GM23338 (cell line): ENCODE data around the gene ARMC9. TPM values are rescaled to one million over a fixed set of nuclear protein-coding genes. Genes with fewer than 3 reads are reported as not detected.

Experiments
- ATAC-seq: fragments of 200-7000 bp; cut with Tn5 transposase; 3 replicates; pipeline ENCODE4 v1.9.1; 2020
- DNase-seq: peaks from one replicate; pipeline ENCODE4 v3.0.0-alpha.2; 2015; ENCODE audit warnings: low spot score
- H2AFZ ChIP-seq: fragments of 200-600 bp; sonication (generic); 2 replicates; pipeline ENCODE4 v1.8.0; 2016; ENCODE audit warnings: antibody characterized with exemption, mild to moderate bottlenecking, moderate library complexity
- H3F3A ChIP-seq: fragments of 200-600 bp; sonication (generic); replicated peaks from 2 replicates; pipeline ENCODE4 v1.8.0; 2017; ENCODE audit warnings: antibody characterized with exemption, mixed run types, low read depth
- H3K27ac ChIP-seq: fragments of 200-600 bp; sonication (generic); 2 replicates; pipeline ENCODE4 v1.6.1; 2016; ENCODE audit warnings: low read depth
- H3K27me3 ChIP-seq: fragments of 200-600 bp; sonication (generic); 2 replicates; pipeline ENCODE4 v1.8.0; 2016; ENCODE audit warnings: mild to moderate bottlenecking, mixed run types, moderate library complexity; ENCODE audit not compliant: insufficient read depth
- H3K36me3 ChIP-seq: fragments of 200-600 bp; sonication (generic); 2 replicates; pipeline ENCODE4 v1.8.0; 2016; ENCODE audit warnings: mild to moderate bottlenecking; ENCODE audit not compliant: insufficient read depth
- H3K4me1 ChIP-seq: fragments of 200-600 bp; sonication (generic); 2 replicates; pipeline ENCODE4 v1.8.0; 2016; ENCODE audit warnings: mild to moderate bottlenecking, moderate library complexity; ENCODE audit not compliant: insufficient read depth
- H3K4me2 ChIP-seq: fragments of 200-600 bp; sonication (generic); 2 replicates; pipeline ENCODE4 v1.7.1; 2017; ENCODE audit warnings: mixed run types
- H3K4me3 ChIP-seq: fragments of 200-600 bp; sonication (generic); 2 replicates; pipeline ENCODE4 v1.6.1; 2016; ENCODE audit warnings: mixed run types
- H3K79me2 ChIP-seq: fragments of 200-600 bp; sonication (generic); replicated peaks from 2 replicates; pipeline ENCODE4 v1.8.0; 2017; ENCODE audit warnings: mild to moderate bottlenecking; ENCODE audit not compliant: insufficient read depth
- H3K9me2 ChIP-seq: fragments of 200-600 bp; sonication (generic); 2 replicates; pipeline ENCODE4 v1.8.0; 2017; ENCODE audit not compliant: insufficient read depth
- H4K20me1 ChIP-seq: fragments of 200-600 bp; sonication (generic); replicated peaks from 2 replicates; pipeline ENCODE4 v1.8.0; 2017; ENCODE audit warnings: mild to moderate bottlenecking; ENCODE audit not compliant: insufficient read depth
- H3K27ac Mint-ChIP-seq: 2 replicates; pipeline ENCODE4 v1.8.0; 2020; ENCODE audit warnings: inconsistent platforms, mild to moderate bottlenecking, moderate library complexity, mixed read lengths
- H3K27me3 Mint-ChIP-seq: 3 replicates; pipeline ENCODE4 v1.8.0; 2022; ENCODE audit warnings: low read depth, mild to moderate bottlenecking, moderate library complexity, mixed read lengths, inconsistent platforms; ENCODE audit not compliant: insufficient read depth, poor library complexity
- H3K36me3 Mint-ChIP-seq: 3 replicates; pipeline ENCODE4 v1.8.0; 2021; ENCODE audit warnings: low read depth, mild to moderate bottlenecking, inconsistent platforms, moderate library complexity, mixed read lengths
- H3K4me1 Mint-ChIP-seq: 3 replicates; pipeline ENCODE4 v1.8.0; 2020; ENCODE audit warnings: mild to moderate bottlenecking, inconsistent platforms, mixed read lengths
- H3K4me3 Mint-ChIP-seq: 3 replicates; pipeline ENCODE4 v1.8.0; 2021; ENCODE audit warnings: moderate library complexity, mild to moderate bottlenecking, inconsistent platforms, mixed read lengths
- H3K9me3 Mint-ChIP-seq: 3 replicates; pipeline ENCODE4 v1.8.0; 2020; ENCODE audit warnings: moderate library complexity, mild to moderate bottlenecking, inconsistent platforms, mixed read lengths
- JUNB ChIP-seq: IDR thresholded peaks from one replicate; pipeline ENCODE4 v1.6.1; 2016; ENCODE audit warnings: antibody characterized with exemption; ENCODE audit not compliant: unreplicated experiment
- NANOG ChIP-seq: IDR thresholded peaks from 2 replicates; pipeline ENCODE4 v1.6.1; 2016; ENCODE audit warnings: antibody characterized with exemption, borderline replicate concordance
- STAT1 ChIP-seq: IDR thresholded peaks from one replicate; pipeline ENCODE4 v1.6.1; 2016; ENCODE audit warnings: antibody characterized with exemption; ENCODE audit not compliant: unreplicated experiment
- ZNF331 ChIP-seq: fragments of 250-450 bp; sonication (Bioruptor Pico); IDR thresholded peaks from 2 replicates; pipeline ENCODE4 v1.5.0; 2020; ENCODE audit warnings: low read depth, mild to moderate bottlenecking, moderate library complexity
- polyA plus RNA-seq: library from polyadenylated mRNA; unstranded; fragments of >200 nt; fragmentation: Nextera tagmentation; extraction: Ambion mirVana; gene quantifications from 2 replicates; pipeline ENCODE4 v1.2.1, GENCODE V29; 2016
- total RNA-seq: library from RNA; depleted of rRNA; stranded (reverse); fragments of >200 nt; shearing (Covaris generic); gene quantifications from 2 replicates; pipeline ENCODE4 v1.2.3, GENCODE V29; 2014
- TF ChIP-seq, protein P1 (sequence below): fragments of 250-450 bp; sonication (Bioruptor Pico); IDR thresholded peaks from 2 replicates; pipeline ENCODE4 v1.5.0; 2020; ENCODE audit warnings: mild to moderate bottlenecking, moderate library complexity

ARMC9 gene
- total and polyA plus RNA-seq, 2 experiments from 2014 or later = 29.2 to 56.0 TPM

DNA sequence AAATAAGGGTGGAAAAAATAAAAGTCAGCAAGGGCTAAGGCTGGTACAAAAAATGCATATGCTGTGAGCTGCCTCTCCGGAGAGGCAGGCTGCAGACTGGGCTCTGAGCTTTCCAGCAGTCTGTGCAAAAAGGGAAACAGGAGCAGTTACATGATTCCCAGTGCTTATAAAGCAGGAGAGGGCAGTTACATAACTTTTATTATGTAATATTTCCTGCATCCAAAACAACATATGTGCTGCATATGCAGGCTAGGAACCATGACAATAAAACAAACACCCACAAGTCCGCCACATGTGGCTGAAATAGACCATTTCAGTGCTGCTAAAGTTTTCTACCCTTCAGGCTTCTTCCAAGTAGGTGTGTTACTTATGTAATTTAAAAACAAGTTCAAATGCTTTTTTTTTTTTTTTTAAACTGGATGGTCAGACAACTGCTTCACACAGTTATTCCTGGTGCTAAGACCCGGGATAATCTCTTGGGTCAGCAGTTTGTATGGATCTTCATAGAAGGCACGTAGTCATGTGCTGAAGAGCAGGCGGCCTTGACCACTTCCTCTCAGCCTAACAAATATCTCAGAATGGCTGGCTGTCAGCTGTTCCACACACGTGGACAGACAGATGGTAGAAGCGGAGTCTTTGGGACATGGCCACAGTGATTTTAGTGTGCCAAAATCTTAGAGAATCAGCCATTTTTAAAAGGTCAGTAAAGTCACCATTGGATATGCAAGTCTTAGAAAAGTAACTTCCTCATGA is 43.5 kb downstream of the ARMC9 start:
- Histone ChIP-seq H4K20me1 (no peaks in the 10 kb centered on the region), H3K4me2 (no peak overlapping the region), H3K4me3 (no peak overlapping the region), H3K36me3 (peaks cover 4% of the 10 kb centered on the region; the same call in 1 of the 2 replicates), H3K9me2 (no peaks in the 10 kb centered on the region), H3K27ac (no peak overlapping the region), H3K79me2 (no peaks in the 10 kb centered on the region), H2AFZ (no peak overlapping the region), H3K4me1 (no peaks in the 10 kb centered on the region), H3K27me3 (no peaks in the 10 kb centered on the region), H3F3A (0 out of 2 replicates have a peak, but pooled peaks cover 9% of the 10 kb centered on the region)
- TF ChIP-seq, protein P1, sequence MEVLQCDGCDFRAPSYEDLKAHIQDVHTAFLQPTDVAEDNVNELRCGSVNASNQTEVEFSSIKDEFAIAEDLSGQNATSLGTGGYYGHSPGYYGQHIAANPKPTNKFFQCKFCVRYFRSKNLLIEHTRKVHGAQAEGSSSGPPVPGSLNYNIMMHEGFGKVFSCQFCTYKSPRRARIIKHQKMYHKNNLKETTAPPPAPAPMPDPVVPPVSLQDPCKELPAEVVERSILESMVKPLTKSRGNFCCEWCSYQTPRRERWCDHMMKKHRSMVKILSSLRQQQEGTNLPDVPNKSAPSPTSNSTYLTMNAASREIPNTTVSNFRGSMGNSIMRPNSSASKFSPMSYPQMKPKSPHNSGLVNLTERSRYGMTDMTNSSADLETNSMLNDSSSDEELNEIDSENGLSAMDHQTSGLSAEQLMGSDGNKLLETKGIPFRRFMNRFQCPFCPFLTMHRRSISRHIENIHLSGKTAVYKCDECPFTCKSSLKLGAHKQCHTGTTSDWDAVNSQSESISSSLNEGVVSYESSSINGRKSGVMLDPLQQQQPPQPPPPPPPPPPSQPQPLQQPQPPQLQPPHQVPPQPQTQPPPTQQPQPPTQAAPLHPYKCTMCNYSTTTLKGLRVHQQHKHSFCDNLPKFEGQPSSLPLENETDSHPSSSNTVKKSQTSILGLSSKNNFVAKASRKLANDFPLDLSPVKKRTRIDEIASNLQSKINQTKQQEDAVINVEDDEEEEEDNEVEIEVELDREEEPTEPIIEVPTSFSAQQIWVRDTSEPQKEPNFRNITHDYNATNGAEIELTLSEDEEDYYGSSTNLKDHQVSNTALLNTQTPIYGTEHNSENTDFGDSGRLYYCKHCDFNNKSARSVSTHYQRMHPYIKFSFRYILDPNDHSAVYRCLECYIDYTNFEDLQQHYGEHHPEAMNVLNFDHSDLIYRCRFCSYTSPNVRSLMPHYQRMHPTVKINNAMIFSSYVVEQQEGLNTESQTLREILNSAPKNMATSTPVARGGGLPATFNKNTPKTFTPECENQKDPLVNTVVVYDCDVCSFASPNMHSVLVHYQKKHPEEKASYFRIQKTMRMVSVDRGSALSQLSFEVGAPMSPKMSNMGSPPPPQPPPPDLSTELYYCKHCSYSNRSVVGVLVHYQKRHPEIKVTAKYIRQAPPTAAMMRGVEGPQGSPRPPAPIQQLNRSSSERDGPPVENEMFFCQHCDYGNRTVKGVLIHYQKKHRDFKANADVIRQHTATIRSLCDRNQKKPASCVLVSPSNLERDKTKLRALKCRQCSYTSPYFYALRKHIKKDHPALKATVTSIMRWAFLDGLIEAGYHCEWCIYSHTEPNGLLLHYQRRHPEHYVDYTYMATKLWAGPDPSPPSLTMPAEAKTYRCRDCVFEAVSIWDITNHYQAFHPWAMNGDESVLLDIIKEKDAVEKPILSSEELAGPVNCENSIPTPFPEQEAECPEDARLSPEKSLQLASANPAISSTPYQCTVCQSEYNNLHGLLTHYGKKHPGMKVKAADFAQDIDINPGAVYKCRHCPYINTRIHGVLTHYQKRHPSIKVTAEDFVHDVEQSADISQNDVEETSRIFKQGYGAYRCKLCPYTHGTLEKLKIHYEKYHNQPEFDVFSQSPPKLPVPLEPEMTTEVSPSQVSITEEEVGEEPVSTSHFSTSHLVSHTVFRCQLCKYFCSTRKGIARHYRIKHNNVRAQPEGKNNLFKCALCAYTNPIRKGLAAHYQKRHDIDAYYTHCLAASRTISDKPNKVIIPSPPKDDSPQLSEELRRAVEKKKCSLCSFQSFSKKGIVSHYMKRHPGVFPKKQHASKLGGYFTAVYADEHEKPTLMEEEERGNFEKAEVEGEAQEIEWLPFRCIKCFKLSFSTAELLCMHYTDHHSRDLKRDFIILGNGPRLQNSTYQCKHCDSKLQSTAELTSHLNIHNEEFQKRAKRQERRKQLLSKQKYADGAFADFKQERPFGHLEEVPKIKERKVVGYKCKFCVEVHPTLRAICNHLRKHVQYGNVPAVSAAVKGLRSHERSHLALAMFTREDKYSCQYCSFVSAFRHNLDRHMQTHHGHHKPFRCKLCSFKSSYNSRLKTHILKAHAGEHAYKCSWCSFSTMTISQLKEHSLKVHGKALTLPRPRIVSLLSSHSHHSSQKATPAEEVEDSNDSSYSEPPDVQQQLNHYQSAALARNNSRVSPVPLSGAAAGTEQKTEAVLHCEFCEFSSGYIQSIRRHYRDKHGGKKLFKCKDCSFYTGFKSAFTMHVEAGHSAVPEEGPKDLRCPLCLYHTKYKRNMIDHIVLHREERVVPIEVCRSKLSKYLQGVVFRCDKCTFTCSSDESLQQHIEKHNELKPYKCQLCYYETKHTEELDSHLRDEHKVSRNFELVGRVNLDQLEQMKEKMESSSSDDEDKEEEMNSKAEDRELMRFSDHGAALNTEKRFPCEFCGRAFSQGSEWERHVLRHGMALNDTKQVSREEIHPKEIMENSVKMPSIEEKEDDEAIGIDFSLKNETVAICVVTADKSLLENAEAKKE (CRISPR knock-in tag) = no peak
- Mint-ChIP-seq H3K4me1 (peaks cover 14% of the 10 kb centered on the region; the same call in 2 of the 3 replicates), H3K27me3 (peaks cover 2% of the 10 kb centered on the region), H3K9me3 (no peaks in the 10 kb centered on the region), H3K36me3 (peaks cover 33% of the 10 kb centered on the region), H3K4me3 (no peak overlapping the region), H3K27ac (peak overlapping the region; percentile 33; the same call in 1 of the 2 replicates)
- no peak for DNase-seq
- ATAC-seq = no peak

DNA sequence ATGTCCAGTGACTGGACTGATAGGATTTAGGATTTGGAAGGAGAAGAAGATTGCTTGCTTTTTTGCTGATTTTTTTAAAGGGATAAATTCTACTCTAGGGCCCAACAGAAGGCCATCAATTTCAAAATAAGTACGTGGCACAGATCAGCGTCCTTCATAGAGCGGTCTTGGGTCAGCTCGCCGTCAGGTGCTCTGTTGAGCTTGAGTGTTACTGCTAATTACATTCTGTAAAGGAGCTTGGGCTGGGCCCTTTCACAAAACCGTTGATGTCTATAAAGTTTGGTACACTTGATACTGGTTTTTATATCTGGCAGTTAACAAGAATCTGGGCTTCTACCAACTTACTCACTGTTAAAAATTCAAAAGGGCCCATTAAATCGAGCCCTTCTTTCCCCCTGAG is 45.4 kb downstream of the ARMC9 start:
- Histone ChIP-seq H3K4me3 (no peak overlapping the region), H3K4me2 (no peak overlapping the region), H3K4me1 (no peaks in the 10 kb centered on the region), H4K20me1 (no peaks in the 10 kb centered on the region), H3K36me3 (peaks cover 4% of the 10 kb centered on the region; the same call in 1 of the 2 replicates), H3K79me2 (no peaks in the 10 kb centered on the region), H3K27me3 (no peaks in the 10 kb centered on the region), H3F3A (0 out of 2 replicates have a peak, but pooled peaks cover 9% of the 10 kb centered on the region), H3K9me2 (no peaks in the 10 kb centered on the region), H2AFZ (no peak overlapping the region), H3K27ac (0 out of 2 replicates have a peak overlapping the region, but pooled peaks have one; percentile 59)
- DNase-seq (no peak), ATAC-seq (no peak)
- H3K4me1 Mint-ChIP-seq = peaks cover 19% of the 10 kb centered on the region
- no peak overlapping the region for H3K4me3 Mint-ChIP-seq
- no peak overlapping the region for H3K27ac Mint-ChIP-seq
- H3K27me3 Mint-ChIP-seq = peaks cover 4% of the 10 kb centered on the region
- no peaks in the 10 kb centered on the region for H3K9me3 Mint-ChIP-seq
- peaks cover 29% of the 10 kb centered on the region for H3K36me3 Mint-ChIP-seq
- TF ChIP-seq, protein P1 (CRISPR knock-in tag) = no peak
- TF ChIP-seq NANOG (no peak), STAT1 (no peak), ZNF331 (CRISPR knock-in tag) (no peak), JUNB (no peak)
